Type B pancreatic cell (in vitro differentiated cells): Measurements from ENCODE around the gene NDUFA8. TPM values are rescaled to one million over a fixed set of nuclear protein-coding genes. Genes with fewer than 3 reads are reported as not detected.
A peak's percentile ranks its signal among the peaks of the same experiment; 100 is the strongest.

Experiments used
- DNase-seq: peaks from one replicate; pipeline ENCODE4 v3.0.0; 2021; ENCODE audit warnings: mixed read lengths; ENCODE audit not compliant: unreplicated experiment; ENCODE audit errors: extremely low spot score
- H3K27ac Mint-ChIP-seq: 2 replicates; pipeline ENCODE4 v1.8.0; 2021; ENCODE audit warnings: mild to moderate bottlenecking, mixed read lengths
- H3K27me3 Mint-ChIP-seq: 2 replicates; pipeline ENCODE4 v1.8.0; 2021; ENCODE audit warnings: mixed read lengths
- H3K36me3 Mint-ChIP-seq: 2 replicates; pipeline ENCODE4 v1.8.0; 2021; ENCODE audit warnings: mixed read lengths
- H3K4me1 Mint-ChIP-seq: one replicate; pipeline ENCODE4 v1.8.0; 2021; ENCODE audit warnings: mixed read lengths; ENCODE audit not compliant: unreplicated experiment
- H3K4me3 Mint-ChIP-seq: 2 replicates; pipeline ENCODE4 v1.8.0; 2021; ENCODE audit warnings: mild to moderate bottlenecking, mixed read lengths
- H3K9me3 Mint-ChIP-seq: 2 replicates; pipeline ENCODE4 v1.8.0; 2021; ENCODE audit warnings: mixed read lengths
- CTCF ChIP-seq: fragments of 200-600 bp; sonication (generic); conservative IDR thresholded peaks from 2 replicates; pipeline ENCODE4 v1.5.0; 2021; ENCODE audit warnings: antibody characterized with exemption, mild to moderate bottlenecking
- total RNA-seq: library from RNA; stranded (reverse); gene quantifications from 2 replicates; pipeline ENCODE4 v1.2.1, GENCODE V29; 2021; ENCODE audit warnings: low replicate concordance

Gene NDUFA8
- total RNA-seq, 1 donor from 2014 or later = 65.4 TPM

- H3K4me3 Mint-ChIP-seq = no peak overlapping the region
- H3K36me3 Mint-ChIP-seq = no peaks in the 10 kb centered on the region
- H3K4me1 Mint-ChIP-seq = peaks cover 27% of the 10 kb centered on the region
- no peak for DNase-seq
- H3K27me3 Mint-ChIP-seq = peaks cover 68% of the 10 kb centered on the region
- no peaks in the 10 kb centered on the region for H3K9me3 Mint-ChIP-seq
- TF ChIP-seq CTCF = no peak
- no peak overlapping the region for H3K27ac Mint-ChIP-seq
Observed at GRCh38 chr9:122127396-122127798, 32.2 kb downstream of the NDUFA8 start.

DNA sequence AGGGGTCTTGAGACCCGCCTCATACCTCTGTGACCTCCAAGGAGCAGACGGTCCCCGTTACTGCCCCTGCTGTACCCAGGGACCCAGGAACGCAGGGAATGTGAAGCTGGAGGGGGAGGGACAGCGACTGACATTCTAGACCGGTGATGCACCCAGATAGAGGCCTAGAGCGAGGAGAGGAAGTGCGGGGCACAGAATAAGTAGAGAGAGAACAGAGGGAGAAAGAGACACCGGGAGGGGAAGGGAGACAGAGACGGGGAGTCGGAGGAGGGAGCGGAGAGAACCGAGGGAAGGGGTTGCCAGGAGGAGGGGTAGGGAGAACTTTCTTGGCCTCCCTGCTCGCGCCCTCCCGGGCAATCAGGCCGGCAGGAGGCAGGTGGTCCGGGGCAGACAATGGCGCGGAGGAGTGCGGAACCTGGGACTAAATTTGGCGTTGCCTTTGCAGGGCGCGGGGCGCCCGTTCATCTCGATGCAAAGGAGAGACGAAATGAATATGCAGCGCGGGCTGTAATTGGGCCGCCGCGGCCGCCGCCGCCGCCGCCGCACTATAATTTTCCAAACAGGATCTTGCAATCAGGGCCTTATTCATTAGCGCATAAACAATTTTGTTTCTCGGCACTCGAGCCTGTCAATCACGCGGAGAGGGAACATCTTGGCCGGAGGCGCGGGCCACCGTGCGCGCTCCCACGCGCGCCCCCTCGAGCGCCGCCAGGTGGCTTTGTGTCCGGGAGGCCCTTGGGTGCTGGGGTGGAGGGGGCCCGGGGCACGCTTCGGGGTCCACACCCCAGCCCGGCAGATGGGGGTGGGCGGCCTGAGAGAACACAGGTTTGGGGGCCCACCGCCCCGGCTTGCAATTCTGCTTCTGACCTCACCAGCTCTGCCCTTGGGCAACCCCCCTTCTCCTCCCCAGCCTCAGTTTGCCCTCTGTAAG lies 33.0 kb downstream of the NDUFA8 start:
- no peak for DNase-seq
- H3K9me3 Mint-ChIP-seq = no peaks in the 10 kb centered on the region
- no peak overlapping the region for H3K27ac Mint-ChIP-seq
- peak overlapping the region; percentile 83 for H3K4me3 Mint-ChIP-seq
- peak; percentile 23 for TF ChIP-seq CTCF
- H3K27me3 Mint-ChIP-seq = peaks cover 61% of the 10 kb centered on the region
- no peaks in the 10 kb centered on the region for H3K36me3 Mint-ChIP-seq
- peaks cover 21% of the 10 kb centered on the region for H3K4me1 Mint-ChIP-seq

DNA sequence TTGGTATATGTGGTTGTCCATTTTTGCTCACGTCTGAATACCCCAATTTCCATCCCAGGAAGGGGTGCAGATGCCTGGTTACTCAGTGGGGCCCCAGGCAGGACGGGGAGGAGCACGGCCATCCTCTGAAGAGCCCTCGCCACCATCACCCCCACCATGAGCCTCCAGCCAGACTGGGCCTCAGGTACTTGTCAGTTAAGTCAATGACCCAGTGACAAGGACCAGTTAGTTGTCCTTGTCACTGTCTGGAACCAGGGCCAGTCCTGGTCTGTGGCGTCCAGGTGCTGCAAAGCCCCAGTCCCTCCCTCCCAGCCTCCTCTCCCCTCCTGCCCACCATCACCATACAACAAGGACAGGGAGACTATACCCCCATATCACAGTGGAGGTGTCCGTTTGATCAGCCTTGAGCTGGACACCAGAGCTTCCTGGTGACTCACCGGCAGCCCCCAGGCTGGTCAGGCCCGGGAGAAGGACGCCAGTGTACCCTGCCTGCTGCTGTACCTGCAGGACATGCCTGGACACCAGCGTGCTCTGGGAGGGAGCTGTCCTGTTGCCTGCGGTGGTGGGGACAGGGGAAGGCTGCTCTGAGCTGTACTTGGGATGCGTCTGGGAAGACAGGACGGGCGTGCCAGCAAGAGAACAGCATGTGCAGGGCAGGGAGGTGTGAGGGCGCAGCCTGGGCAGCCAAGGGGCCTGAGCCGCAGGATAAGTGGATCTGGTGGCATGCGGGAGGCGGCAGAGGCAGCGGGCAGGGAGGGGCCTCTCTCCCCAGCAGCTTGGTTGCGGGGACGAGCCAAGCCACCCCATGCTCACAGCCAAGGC lies 33.9 kb downstream of the NDUFA8 start:
- no peaks in the 10 kb centered on the region for H3K36me3 Mint-ChIP-seq
- H3K4me1 Mint-ChIP-seq = peaks cover 15% of the 10 kb centered on the region
- no peaks in the 10 kb centered on the region for H3K9me3 Mint-ChIP-seq
- peak overlapping the region; percentile 83 for H3K4me3 Mint-ChIP-seq
- H3K27me3 Mint-ChIP-seq = peaks cover 53% of the 10 kb centered on the region
- H3K27ac Mint-ChIP-seq = no peak overlapping the region
- no peak for DNase-seq
- no peak for TF ChIP-seq CTCF

DNA sequence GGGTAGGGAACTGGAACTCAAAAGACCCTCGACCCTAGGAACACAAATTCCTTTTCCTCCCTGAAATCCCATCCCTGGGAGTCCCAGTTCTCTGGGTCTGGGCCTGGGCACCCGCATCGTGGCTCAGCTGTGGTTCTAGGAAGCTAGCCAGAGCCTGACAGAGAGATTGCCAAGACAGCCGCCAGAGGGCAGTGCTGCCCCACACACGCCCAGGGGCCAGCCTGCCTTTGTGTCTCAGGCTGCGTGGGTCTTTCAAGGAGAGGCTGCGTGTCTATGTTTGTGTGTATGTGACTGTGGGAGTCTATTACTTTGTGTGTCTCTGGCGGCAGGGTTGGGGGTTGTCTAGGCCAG lies 34.4 kb downstream of the NDUFA8 start:
- peak; percentile 90 for DNase-seq
- Mint-ChIP-seq H3K4me3 (peak overlapping the region; percentile 76), H3K27ac (no peak overlapping the region), H3K27me3 (peaks cover 50% of the 10 kb centered on the region), H3K36me3 (no peaks in the 10 kb centered on the region), H3K9me3 (no peaks in the 10 kb centered on the region), H3K4me1 (peaks cover 15% of the 10 kb centered on the region)
- peak; percentile 97 for TF ChIP-seq CTCF

- Mint-ChIP-seq H3K9me3 (no peaks in the 10 kb centered on the region), H3K4me3 (no peak overlapping the region), H3K27ac (no peak overlapping the region), H3K36me3 (no peaks in the 10 kb centered on the region), H3K27me3 (peaks cover 47% of the 10 kb centered on the region), H3K4me1 (peaks cover 15% of the 10 kb centered on the region)
- TF ChIP-seq CTCF = no peak
- no peak for DNase-seq
Observed at GRCh38 chr9:122124528-122124927, 35.1 kb downstream of the NDUFA8 start.
